Endodermal cell (in vitro differentiated cells): ENCODE data around the gene MYRF. TPM values are rescaled to one million over a fixed set of nuclear protein-coding genes. Genes with fewer than 3 reads are reported as not detected.

ENCODE experiments used
- DNase-seq: peaks from one replicate; pipeline ENCODE4 v3.0.0-alpha.2; 2017
- H3K27ac ChIP-seq: 2 replicates; pipeline ENCODE4 v1.5.1; 2013; ENCODE audit warnings: mild to moderate bottlenecking, low read depth, low read length, moderate library complexity
- H3K27me3 ChIP-seq: 2 replicates; pipeline ENCODE4 v1.6.1; 2013; ENCODE audit warnings: mild to moderate bottlenecking, low read length, moderate library complexity; ENCODE audit not compliant: insufficient read depth, control insufficient read depth, poor library complexity, severe bottlenecking
- H3K36me3 ChIP-seq: 2 replicates; pipeline ENCODE4 v1.7.0; 2013; ENCODE audit warnings: mild to moderate bottlenecking, low read length, moderate library complexity; ENCODE audit not compliant: control insufficient read depth, insufficient read depth
- H3K4me1 ChIP-seq: one replicate; pipeline ENCODE4 v1.7.0; 2013; ENCODE audit warnings: low read length; ENCODE audit not compliant: control insufficient read depth, insufficient read depth
- H3K4me3 ChIP-seq: 2 replicates; pipeline ENCODE4 v1.5.1; 2013; ENCODE audit warnings: mild to moderate bottlenecking, low read length, moderate library complexity
- H3K9ac ChIP-seq: 2 replicates; pipeline ENCODE4 v1.6.1; 2013; ENCODE audit warnings: mild to moderate bottlenecking, low read length, moderate library complexity; ENCODE audit not compliant: poor library complexity, severe bottlenecking; ENCODE audit errors: extremely low read depth
- H3K9me3 ChIP-seq: 2 replicates; pipeline ENCODE4 v1.6.1; 2013; ENCODE audit warnings: mild to moderate bottlenecking, low read length, moderate library complexity; ENCODE audit not compliant: control insufficient read depth
- H3K27ac Mint-ChIP-seq: 2 replicates; pipeline ENCODE4 v1.8.0; 2020; ENCODE audit warnings: mixed read lengths
- H3K27me3 Mint-ChIP-seq: 2 replicates; pipeline ENCODE4 v1.8.0; 2021; ENCODE audit warnings: mild to moderate bottlenecking, mixed read lengths; ENCODE audit not compliant: insufficient read depth
- H3K36me3 Mint-ChIP-seq: 2 replicates; pipeline ENCODE4 v1.8.0; 2020; ENCODE audit warnings: low read depth, mixed read lengths
- H3K4me1 Mint-ChIP-seq: 2 replicates; pipeline ENCODE4 v1.8.0; 2020; ENCODE audit warnings: mixed read lengths
- H3K4me3 Mint-ChIP-seq: 2 replicates; pipeline ENCODE4 v1.8.0; 2020; ENCODE audit warnings: mild to moderate bottlenecking, moderate library complexity, mixed read lengths
- H3K9me3 Mint-ChIP-seq: 2 replicates; pipeline ENCODE4 v1.8.0; 2020; ENCODE audit warnings: mild to moderate bottlenecking, mixed read lengths
- CTCF ChIP-seq: fragments of 200-600 bp; sonication (generic); conservative IDR thresholded peaks from 2 replicates; pipeline ENCODE4 v1.5.0; 2021; ENCODE audit warnings: antibody characterized with exemption, mild to moderate bottlenecking
- WGBS, 2 experiments: methylation state at CpG; one replicate each; pipeline versions ENCODE4 v1.1.5 to v1.1.7; 2013; ENCODE audit warnings: missing lambda C conversion rate in 2 of 2, mixed read lengths in 1 of 2; ENCODE audit not compliant: insufficient coverage in 1 of 2, insufficient read length in 1 of 2; 5-methylcytosine and 5-hydroxymethylcytosine counted together
- total RNA-seq, 2 donors: library from RNA; stranded (reverse); fragmentation: NEBNext Ultra II Directional in 1 of 2; extraction: Animal tissue kit (Norgen Biotek cat#: 25700) in 1 of 2; gene quantifications; 2 replicates in 1 of 2; 3 replicates in 1 of 2; pipeline ENCODE4 v1.2.1, GENCODE V29; 2021

The MYRF gene
- total RNA-seq, 2 donors from 2014 or later = 30.3 to 61.7 TPM

- H3K36me3 Mint-ChIP-seq = peaks cover 40% of the 10 kb centered on the region
- no peak overlapping the region for H3K4me3 ChIP-seq
- H3K27ac Mint-ChIP-seq = no peak overlapping the region
- no peak overlapping the region for H3K9ac ChIP-seq
- no peak for DNase-seq
- H3K9me3 ChIP-seq = no peaks in the 10 kb centered on the region
- no peaks in the 10 kb centered on the region for H3K4me1 Mint-ChIP-seq
- no peaks in the 10 kb centered on the region for H3K9me3 Mint-ChIP-seq
- no peaks in the 10 kb centered on the region for H3K4me1 ChIP-seq
- WGBS, 2 experiments = 89 to 92% methylated on average over 9 to 14 of the region's 14 CpGs
- peaks cover 20% of the 10 kb centered on the region for H3K36me3 ChIP-seq
- no peaks in the 10 kb centered on the region for H3K27me3 ChIP-seq
- H3K27ac ChIP-seq = no peak overlapping the region
- no peaks in the 10 kb centered on the region for H3K27me3 Mint-ChIP-seq
- no peak for TF ChIP-seq CTCF
- no peak overlapping the region for H3K4me3 Mint-ChIP-seq
Observed at GRCh38 chr11:61779666-61780525, 27.5 kb downstream of the MYRF start.

- WGBS, 2 experiments = 93 to 94% methylated on average over 6 to 9 of the region's 9 CpGs
- no peaks in the 10 kb centered on the region for H3K27me3 ChIP-seq
- DNase-seq = no peak
- Mint-ChIP-seq H3K27me3 (no peaks in the 10 kb centered on the region), H3K4me1 (no peaks in the 10 kb centered on the region), H3K9me3 (no peaks in the 10 kb centered on the region), H3K36me3 (peaks cover 44% of the 10 kb centered on the region), H3K27ac (no peak overlapping the region), H3K4me3 (no peak overlapping the region)
- H3K9ac ChIP-seq = no peak overlapping the region
- peaks cover 26% of the 10 kb centered on the region for H3K36me3 ChIP-seq
- H3K4me1 ChIP-seq = no peaks in the 10 kb centered on the region
- no peaks in the 10 kb centered on the region for H3K9me3 ChIP-seq
- no peak overlapping the region for H3K4me3 ChIP-seq
- no peak overlapping the region for H3K27ac ChIP-seq
- no peak for TF ChIP-seq CTCF
Observed at GRCh38 chr11:61780581-61781162, 28.2 kb downstream of the MYRF start.

- no peak overlapping the region for H3K27ac ChIP-seq
- no peak for TF ChIP-seq CTCF
- no peaks in the 10 kb centered on the region for H3K4me1 ChIP-seq
- 95 to 98% methylated on average over 3 to 5 of the region's 5 CpGs for WGBS, 2 experiments
- H3K4me1 Mint-ChIP-seq = no peaks in the 10 kb centered on the region
- no peak overlapping the region for H3K9ac ChIP-seq
- peaks cover 35% of the 10 kb centered on the region for H3K36me3 ChIP-seq
- no peak overlapping the region for H3K4me3 ChIP-seq
- H3K9me3 ChIP-seq = no peaks in the 10 kb centered on the region
- no peaks in the 10 kb centered on the region for H3K27me3 Mint-ChIP-seq
- peaks cover 45% of the 10 kb centered on the region for H3K36me3 Mint-ChIP-seq
- no peak overlapping the region for H3K27ac Mint-ChIP-seq
- H3K27me3 ChIP-seq = no peaks in the 10 kb centered on the region
- no peaks in the 10 kb centered on the region for H3K9me3 Mint-ChIP-seq
- DNase-seq = no peak
- H3K4me3 Mint-ChIP-seq = no peak overlapping the region
Observed at GRCh38 chr11:61781585-61781984, 29.1 kb downstream of the MYRF start.
